HG02981 (cell line): ENCODE measurements around the gene SSTR4.

ENCODE experiments used
- ATAC-seq: cut with Tn5 transposase; IDR thresholded peaks from one replicate; pipeline ENCODE4 v1.9.1; 2021; ENCODE audit warnings: mild to moderate bottlenecking, moderate library complexity; ENCODE audit not compliant: unreplicated experiment

Gene SSTR4

DNA sequence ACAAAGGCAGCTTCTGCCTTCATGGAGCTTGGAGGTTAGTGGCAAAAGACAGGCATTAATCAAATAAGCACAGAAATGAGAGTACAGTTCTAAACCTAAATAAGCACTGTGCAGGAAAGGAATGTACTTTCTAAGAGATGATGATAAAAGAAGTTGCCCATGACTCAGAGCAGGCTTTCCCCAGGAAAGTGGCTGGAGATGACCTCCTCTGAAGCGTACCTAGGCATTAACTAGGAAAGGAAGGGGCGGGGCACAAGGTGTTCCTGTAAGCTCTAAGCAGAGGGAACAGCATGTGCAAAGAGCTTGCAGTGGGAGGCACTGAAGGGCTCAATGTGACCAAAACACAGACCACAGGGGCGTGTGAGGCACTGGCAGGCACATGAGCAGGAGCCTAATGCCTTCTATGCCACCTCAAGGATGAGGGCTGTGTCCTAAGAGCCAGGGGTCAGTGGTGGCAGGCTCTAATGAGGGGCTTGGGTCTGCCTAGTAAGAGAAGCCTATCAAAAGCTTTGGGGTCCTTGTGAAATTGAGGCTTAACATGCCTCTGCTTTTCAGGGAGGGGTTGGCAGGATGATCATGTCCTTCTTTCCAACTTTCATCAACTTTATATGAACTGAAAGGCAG, 4.9 kb downstream of the SSTR4 start:
- no peak for ATAC-seq

DNA sequence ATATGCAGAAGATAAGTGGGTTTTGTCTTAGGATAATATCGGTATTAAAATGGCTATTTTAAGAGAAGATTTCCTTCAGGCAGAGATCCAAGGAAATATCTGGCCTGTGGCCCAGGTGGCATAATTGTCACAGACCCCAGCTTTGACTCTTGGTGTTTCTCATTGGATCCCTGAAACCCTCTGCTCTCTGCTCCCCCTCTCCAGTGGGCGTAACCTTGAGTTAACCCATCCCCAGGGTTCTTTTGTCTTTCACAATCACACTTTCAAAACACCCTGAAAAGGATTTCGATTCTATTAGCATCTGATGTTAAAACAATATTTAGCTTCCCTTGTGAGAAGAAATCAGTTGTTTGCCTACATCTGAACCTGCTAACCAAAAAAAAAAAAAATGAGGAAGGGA, 7.2 kb downstream of the SSTR4 start:
- no peak for ATAC-seq

DNA sequence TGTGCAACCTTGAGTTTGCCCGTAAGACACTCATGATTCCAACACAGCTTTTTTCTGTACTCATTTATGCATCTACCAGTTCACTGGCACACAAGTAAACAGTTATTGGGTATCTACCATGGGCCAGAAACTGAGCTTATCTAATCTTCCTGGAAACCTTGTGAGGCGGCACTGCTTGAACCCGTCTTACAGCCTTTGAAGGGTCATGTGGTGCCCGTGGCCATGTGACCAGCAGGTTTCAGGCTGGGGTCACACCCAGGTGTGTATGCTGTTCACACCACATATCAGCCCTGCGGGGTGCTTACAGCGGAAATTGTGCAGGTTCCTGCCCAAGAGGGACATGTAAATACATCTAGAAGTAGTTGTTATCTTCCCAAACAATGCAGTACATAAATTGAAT, 8.3 kb downstream of the SSTR4 start:
- no peak for ATAC-seq

DNA sequence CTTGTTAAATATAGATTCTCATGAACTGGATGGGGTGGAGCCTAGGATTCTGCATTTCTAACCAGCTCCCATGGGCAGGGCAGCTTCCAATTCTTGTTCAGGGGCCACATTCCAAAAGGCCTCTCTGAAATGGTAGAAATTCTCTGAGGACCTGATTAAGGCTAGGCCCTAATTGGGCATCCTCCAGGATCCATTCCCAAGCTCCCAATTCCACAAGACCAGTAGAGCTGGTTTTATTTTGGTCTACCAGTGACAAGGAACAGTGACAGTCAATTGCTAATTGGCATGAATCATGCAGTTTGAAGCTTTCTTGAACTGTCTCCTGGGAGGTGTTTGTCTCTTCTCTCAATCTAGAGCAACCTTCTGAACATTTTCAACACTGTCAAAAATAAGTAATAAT, 11.3 kb downstream of the SSTR4 start:
- ATAC-seq: no peak

DNA sequence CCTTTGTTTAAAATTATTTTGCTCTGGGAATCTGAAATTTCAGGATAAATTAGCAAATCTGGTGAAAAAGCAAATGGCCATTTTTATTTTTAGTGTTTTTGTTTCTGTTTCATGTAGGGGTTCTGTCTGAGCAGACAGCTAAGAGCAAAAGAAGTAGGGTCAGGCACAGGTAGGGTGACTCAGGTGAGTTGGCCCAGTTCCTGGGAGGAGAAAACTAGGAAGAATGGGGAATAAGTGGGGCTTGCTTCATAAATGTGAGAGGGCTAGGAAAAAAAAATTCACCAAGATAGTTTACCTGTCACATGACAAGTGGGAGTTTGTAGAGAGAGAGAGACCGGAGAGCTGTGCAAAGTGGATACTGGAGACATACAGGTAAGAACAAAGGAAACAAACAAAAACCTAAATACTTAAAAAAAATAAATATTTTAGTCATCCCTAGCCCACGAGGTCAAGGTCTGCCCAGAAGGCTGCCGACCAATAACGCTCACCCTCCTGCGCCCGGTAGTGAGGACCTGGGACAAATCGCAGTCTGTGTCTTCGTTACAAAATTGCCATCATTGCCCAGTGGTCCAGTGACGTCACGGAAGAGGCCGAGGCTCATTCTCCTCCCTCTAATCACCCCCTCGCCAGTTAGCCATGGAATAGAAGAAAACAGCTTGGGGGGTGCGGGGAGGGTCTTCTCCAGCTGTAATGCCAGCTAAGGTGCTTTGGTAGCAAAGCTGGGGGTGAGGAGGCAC, 12.1 kb downstream of the SSTR4 start:
- no peak for ATAC-seq

DNA sequence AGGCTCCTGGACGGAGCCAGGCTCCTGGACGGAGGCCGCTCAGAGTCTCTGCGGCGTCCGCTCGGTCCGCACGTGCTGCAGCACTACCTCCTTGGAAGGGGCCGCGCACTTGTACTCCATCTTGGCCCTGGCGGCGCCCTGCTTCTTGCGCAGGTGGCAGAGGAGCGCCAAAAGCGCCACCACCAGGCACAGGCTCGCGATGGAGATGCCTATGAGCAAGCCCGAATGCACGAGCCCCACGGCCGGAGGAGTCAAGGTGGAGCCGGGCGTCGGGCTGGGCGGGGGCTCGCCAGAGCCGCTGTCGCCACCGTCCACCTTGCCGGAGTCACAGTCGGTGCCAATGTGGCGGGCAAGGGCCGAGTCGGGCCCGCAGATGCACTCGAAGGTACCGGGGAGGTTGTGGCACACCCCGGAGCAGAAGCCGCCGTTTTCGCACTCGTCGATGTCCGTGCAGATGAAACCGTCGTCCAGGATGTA, 12.7 kb downstream of the SSTR4 start:
- ATAC-seq: no peak

DNA sequence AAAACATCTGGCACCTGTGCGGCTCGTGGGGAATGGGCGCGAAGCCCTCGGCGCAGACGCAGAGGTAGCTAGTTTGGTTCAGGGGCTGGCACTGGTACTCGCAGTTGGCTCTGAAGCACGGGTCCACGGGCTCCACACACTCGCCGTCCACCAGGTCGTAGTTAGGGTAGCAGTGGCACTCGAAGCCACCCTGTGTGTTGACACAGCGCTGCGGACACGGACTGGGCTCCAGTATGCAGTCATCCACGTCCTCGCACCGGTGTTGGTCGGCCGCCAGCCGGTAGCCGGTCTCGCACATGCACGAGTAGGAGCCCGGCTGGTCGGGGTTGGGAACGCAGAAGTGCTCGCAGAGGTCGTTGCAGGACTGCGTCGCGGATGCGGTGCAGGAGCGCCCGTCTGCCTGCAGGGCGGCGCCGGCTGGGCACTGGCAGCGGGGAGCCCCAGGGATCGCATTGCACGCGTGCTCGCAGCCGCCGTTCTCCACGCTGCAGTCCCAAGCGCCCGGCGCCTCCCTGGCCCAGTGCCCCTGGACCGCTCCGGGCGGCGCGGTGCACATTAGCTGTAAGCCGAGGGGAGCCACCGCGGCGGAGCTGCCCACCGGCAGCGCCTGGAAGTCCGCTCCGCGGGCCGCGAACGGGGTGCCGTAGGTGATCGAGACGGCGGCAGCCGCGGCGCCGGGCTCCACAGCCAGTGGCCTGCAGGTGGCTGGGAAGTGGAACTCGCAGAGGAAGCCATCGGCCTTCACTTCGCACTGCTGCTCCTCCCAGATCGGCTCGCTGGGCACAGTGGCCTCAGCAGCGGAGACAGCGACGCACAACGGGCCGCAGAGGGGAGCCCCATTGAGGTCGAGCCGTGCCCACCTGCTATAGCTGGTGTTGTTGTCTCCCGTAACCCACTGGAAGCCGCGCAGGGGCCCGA, 13.4 kb downstream of the SSTR4 start:
- ATAC-seq: no peak

DNA sequence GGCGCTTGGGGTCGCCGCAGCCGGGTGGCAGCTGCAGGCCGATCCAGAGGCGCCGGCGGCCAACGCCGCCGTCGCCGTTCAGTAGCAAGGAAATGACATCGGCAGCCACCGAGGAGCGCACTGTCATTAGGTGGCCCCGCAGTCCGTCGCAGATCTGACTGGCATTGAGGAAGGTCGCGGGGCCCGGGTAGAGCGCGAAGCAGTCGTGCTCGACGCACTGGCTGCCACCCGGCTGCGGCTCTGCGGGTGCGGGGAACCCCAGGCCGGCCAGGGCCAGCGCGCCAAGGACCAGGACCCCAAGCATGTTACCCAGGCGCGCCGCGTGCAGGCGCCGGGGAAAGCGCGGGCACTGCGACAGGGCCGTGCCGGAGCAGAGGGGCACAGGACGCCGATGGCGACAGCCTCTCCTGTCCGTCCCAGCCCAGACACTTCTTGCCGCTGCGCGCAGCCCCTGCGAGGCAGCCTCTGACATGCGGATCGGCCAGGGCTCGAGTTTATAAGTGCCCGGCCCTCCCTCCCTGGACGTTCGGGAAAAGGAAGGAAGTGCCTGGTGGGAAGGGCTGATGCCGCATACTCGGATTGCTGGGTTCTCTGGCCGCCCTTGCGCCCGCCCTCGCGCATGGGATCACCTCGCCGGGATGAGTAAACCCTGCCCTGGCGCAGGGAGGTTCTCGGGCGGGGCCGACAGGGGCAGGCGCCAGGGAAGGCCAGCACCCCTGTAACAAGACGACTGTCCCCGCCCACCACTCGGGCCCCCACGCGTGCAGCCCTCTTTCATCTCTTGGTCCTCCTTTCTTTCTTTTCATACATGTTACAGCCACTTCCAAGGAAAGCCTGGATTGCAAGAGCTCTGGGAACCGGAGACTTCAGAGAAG, 14.3 kb downstream of the SSTR4 start, which contains the start of gene THBD:
THBD (minus strand) TSS at position 472 of the 875 bp plus-strand sequence; CDS start at position 304, 168 bp downstream.
- ATAC-seq: no peak

DNA sequence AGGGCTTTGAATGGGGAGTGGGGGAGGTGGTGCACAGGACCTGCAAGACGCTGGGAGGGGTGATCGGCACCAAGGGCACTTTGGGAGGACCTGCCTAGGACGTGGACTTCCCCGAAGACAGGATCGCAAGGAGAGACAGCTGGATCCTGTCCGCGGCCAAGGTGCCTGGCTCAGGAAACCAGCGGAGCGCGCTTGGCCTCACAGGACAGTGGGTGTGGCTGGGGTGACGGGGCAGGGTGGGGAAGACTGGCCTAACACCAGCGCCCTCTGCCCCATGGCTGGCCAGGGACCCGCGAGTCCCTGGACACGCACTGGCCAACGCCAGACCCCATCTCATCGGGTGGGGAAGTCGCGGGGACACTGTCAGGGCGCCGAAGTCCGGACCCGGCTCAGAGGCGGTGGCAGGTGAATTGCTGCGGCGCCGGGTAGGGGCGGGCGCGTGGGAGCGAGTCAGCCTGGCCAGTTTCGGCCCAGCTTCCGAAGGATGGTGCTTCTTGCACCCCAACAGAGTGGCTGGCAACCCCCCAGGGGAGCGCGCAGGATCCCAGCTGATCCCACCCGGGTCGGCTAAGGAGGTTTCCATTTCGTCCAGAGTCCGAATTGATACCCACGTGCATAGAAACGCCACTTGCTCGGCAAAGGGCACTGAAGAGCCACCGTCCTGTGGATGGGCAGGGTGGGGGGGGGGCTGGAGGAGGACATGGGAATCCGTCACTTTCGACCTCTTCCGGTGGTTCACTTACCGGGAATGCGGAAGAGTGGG, 15.1 kb downstream of the SSTR4 start:
- no peak for ATAC-seq

DNA sequence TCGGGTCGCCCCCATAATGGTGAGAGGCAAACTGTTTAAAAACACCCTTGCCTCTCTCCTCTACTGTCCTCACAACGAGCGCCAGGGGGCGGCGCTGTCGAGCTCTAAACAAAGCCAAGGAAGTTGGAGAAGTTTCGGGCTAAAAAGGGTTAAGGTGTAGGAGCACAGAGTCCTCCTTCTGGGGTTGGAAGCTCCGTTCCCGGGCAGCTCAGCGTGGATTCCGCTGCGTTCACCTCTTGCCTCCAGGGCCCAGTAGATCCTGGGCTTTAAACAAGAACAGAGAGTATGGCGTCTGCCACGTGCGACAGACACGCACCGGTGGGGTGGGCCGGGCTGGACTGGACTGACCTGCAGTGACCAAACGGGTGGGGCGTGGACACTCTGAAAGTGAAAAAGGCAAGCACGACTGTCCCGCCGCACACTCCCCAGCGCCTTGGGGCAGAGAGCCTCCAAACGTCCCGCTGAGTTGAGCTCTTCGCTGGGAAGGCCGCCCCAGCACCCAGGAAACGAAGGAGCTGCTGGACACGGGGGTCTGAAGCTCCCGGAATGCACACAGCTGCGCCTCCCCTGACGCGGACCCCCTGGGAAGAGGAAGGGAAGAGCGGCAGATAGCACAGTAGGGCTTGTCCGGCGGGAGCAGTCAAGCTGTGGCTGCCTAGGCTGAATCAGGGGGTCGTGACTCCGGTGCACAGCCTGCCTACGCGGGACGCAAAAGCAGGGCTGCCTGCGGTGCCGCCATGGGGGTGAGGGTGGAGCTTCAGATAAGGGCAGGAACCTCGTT, 15.9 kb downstream of the SSTR4 start:
- ATAC-seq: no peak

DNA sequence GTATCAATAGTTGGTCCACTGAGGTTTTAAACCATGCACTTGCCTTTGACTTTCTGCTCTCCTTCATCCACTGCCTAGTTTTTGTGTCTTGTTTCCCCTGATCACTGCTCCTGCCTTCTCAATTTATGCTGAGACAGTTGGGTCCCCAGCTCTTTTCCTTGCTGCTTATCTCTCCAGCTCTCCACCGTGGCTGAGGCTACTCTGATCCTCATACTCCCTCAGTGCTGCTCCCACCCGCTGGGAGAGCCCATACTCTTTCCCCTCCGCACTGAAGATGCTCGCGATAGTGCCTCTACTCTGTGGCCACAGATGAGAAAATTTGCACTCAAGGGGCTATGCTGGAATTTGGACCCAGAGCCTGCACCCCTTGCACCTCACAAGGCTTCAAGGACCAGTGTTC, 17.8 kb downstream of the SSTR4 start:
- no peak for ATAC-seq

DNA sequence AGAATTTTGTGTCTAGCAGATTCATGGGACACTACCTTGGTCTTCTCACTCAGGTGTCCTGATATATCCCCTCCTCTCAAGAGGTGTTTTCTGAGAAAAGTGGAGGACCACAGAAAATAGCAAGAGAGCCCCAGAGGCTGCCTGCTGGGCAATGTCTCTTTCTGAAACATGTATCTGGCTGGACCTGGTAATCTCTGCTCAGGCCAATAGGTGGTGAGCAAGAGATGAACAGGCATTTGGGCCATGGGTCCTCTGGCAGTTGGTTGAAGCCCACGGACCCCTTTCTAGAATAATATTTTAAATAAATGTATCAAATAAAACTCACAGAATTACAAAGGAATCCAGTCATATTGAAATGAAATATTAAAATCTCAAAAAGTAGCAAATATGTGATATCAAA, 23.1 kb downstream of the SSTR4 start:
- no peak for ATAC-seq

DNA sequence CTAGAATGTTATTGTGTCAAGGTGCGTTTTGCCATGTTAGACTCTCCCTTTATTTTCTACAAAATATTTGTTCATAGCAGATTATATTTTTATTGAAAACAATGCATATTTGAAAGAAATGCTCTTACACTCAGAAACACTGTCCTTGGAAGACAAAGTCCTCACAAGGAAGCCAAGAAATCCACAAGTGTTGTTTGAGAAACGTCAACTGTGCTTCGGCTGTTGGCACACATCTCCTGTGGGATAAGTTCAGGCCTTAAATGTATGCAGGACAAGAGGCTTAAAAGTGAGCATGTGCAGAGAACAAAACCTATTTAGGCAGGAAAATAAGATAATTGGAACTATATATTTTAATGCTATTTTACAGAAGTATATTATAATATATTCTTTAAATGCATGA, 23.9 kb downstream of the SSTR4 start:
- no peak for ATAC-seq

DNA sequence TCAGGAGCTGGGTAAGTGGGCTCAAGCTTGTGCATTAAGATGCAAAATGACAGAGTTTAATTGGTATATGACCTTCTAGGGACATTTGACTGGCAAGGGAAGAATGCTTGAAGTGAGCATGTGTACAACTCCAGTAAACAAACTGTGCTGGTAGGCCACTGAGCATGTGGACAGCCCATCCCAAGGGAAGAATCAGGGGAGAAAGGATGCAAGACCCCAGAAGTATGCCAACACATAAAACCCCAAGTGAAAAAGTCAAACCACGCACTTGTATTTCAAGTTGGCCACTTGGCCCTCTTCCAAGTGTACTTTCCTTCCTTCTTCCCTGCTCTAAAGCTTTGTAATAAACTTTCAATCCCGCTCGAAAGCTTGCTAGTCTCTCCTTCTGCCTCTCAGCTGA, 24.7 kb downstream of the SSTR4 start:
- ATAC-seq: no peak

DNA sequence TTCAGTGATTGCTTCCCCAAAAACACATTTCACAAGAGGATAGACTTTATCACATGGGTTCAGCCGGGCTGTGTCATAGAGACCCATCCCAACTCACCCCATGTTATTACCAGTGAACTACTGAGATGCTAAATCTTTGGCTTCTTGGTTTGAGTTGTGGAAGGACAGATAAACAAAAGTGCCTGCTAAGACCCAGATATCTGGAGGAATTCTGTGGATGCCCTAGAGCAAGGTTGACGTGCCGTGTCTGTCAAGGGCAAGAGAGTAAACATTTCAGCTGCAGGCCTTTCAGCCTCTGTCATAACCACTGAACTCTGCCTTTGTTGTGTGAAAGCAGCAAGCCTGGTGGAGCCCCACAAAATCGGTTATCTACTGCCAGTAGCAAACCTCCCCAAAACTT, 25.5 kb downstream of the SSTR4 start:
- no peak for ATAC-seq

DNA sequence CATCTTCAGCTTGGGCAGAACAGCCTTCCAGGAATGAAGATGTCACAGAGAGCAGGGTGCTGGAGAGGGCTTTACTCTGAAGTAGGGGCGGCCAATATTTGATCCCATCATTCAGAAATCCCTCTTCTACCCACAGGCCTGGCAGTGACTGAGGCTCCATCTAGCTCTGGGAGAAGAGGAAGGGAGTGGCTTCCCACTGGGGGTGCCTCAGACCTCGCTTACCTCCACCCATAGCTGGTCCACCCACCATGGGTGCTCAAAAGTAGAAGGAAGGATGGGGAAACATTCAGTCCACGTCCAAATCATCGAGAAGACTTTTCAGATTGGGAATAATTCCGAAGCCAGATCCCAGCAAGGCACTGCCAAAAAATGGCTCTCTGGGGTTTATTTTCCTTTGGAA, 26.1 kb downstream of the SSTR4 start:
- no peak for ATAC-seq

DNA sequence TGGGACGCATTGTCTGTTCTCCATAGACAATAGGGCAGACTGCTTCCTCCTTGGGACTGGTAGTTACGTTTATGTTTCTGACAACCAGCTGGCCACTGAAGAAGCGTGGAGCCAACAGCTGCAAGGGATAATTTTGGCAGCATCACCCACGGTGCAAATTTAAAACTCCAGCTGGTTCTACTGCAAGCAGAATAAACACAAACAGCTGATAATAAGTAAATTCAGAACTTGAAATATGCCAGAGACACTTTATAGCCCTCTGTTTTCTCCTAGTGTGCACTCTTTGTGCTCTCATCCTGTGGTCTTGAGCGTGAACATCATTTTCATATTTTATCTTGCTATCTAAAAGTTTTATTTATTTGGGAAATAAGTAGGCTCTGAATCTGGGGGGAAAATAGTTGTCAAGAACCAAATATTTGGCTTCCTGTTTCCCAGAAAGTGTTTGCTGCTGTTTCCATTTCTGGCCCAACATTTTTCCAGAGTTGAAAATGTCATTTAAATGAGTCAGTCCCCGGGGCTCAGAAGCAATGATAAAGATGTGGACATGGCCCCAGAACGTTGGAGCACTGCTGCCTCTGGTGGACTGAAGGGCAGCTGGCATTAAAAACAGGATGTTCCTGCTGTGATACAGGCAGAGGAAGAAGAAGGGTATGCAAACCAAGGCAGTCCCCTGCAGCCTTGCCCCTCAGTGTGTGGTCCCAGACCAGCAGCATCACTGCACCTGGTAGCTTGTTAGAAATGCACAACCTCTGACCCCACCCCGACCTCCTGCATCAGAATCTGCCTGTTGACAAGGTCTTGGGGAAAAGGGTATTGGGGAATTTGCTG, 26.8 kb downstream of the SSTR4 start:
- no peak for ATAC-seq

DNA sequence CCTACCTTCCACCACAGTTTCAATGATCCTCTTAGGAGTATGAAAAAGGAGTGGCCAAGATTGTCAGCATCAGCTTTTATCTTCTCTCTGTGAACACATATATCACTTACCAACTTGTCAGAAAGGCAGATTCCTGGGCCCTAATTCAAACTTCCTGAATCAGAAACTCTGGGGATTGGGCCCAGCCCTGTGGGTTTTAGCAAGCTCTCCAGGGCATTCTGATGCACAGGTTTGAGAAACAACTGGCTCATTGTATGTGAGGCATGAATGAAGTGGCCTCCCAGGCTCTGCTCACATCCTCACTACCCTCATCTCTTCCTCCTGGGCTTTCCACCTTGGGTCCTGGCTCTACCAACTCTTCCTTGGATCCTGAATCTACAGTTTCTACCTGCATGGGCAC, 27.5 kb downstream of the SSTR4 start:
- ATAC-seq: no peak
